Body of pancreas (tissue), 4 donors: ENCODE measurements around the gene AFF2. TPM values are rescaled to one million over a fixed set of nuclear protein-coding genes. Genes with fewer than 3 reads are reported as not detected.

Experiments
- ATAC-seq: fragments of 150-250 bp; one replicate; pipeline ENCODE4 v1.9.1; 2016
- DNase-seq, 4 donors: peaks; one replicate each; pipeline ENCODE4 v3.0.0-alpha.2; 2019
- H3K27ac ChIP-seq, 4 donors: fragments of 200-600 bp; sonication (generic); 1 replicate in 3 of 4; 2 replicates in 1 of 4; pipeline versions ENCODE4 v1.5.1 to v1.6.1; 2016 to 2019; ENCODE audit warnings: mild to moderate bottlenecking in 1 of 4, mixed read lengths in 1 of 4, moderate library complexity in 1 of 4
- H3K27me3 ChIP-seq, 2 donors: fragments of 200-600 bp; sonication (generic); one replicate each; pipeline ENCODE4 v1.6.0; 2016; ENCODE audit warnings: mild to moderate bottlenecking in 1 of 2
- H3K36me3 ChIP-seq, 2 donors: fragments of 200-600 bp; sonication (generic); replicated peaks in 1 of 2; 2 replicates each; pipeline ENCODE4 v1.5.1; 2016; ENCODE audit warnings: low read depth in 2 of 2; ENCODE audit not compliant: insufficient read depth in 1 of 2
- H3K4me1 ChIP-seq: fragments of 200-600 bp; sonication (generic); one replicate; pipeline ENCODE4 v1.6.0; 2016
- H3K4me3 ChIP-seq, 2 donors: fragments of 200-600 bp; sonication (generic); 1 replicate in 1 of 2; 2 replicates in 1 of 2; pipeline ENCODE4 v1.5.1; 2016 to 2019
- H3K9me3 ChIP-seq, 3 donors: fragments of 200-600 bp; sonication (generic); 1 replicate in 2 of 3; 2 replicates in 1 of 3; pipeline ENCODE4 v1.5.1; 2016
- CTCF ChIP-seq, 7 experiments: fragments of 450-650 bp in 4 of 7; fragments of 200-600 bp in 3 of 7; sonication (generic) in 3 of 7; IDR thresholded peaks; one replicate each; pipeline ENCODE4 v1.5.1; 2016 to 2019; ENCODE audit warnings: antibody characterized with exemption in 7 of 7
- POLR2A ChIP-seq, 3 donors: fragments of 450-650 bp; IDR thresholded peaks; one replicate each; pipeline ENCODE4 v1.6.1; 2016; ENCODE audit warnings: antibody characterized with exemption in 3 of 3, mild to moderate bottlenecking in 2 of 3
- WGBS, 2 donors: methylation state at CpG; one replicate each; pipeline ENCODE4 v1.1.5; 2017; 5-methylcytosine and 5-hydroxymethylcytosine counted together
- intact Hi-C: fragments of 100-400 bp; cut with DNase I; formaldehyde crosslinking; loops from one replicate; pipeline ENCODE4 v1.15.1; 2023
- total RNA-seq, 2 donors: library from RNA; depleted of rRNA; stranded (reverse); fragments of >200 nt; gene quantifications; one replicate each; pipeline ENCODE4 v1.1.0, GENCODE V29; 2016

Gene AFF2
- total RNA-seq, 2 donors from 2014 or later, result 0.99 to 2.1 TPM

GRCh38 chrX:148593146-148593545, 92.7 kb downstream of the AFF2 start:
- no peaks in the 10 kb centered on the region for H3K36me3 ChIP-seq
- no peak for ATAC-seq
- H3K4me3 ChIP-seq, result no peak overlapping the region
- TF ChIP-seq POLR2A (IDR thresholded peaks at IDR 0.05), result no peak
- TF ChIP-seq CTCF (IDR thresholded peaks at IDR 0.05), result no peak
- H3K9me3 ChIP-seq, result no peaks in the 10 kb centered on the region
- no peaks in the 10 kb centered on the region for H3K27me3 ChIP-seq
- H3K27ac ChIP-seq, result no peak overlapping the region
- no peak for DNase-seq
- 24 to 45% methylated on average over 2 of the region's 2 CpGs for WGBS, 2 donors
- intact Hi-C loops, result no loop called here
- no peaks in the 10 kb centered on the region for H3K4me1 ChIP-seq

GRCh38 chrX:148593987-148594386, 93.6 kb downstream of the AFF2 start:
- WGBS, 2 donors, result 48 to 54% methylated on average over 4 of the region's 4 CpGs
- H3K4me3 ChIP-seq, result no peak overlapping the region

GRCh38 chrX:148599404-148599803, 99.0 kb downstream of the AFF2 start:
- H3K4me1 ChIP-seq, result no peaks in the 10 kb centered on the region
- TF ChIP-seq POLR2A (IDR thresholded peaks at IDR 0.05), result no peak
- TF ChIP-seq CTCF (IDR thresholded peaks at IDR 0.05), result no peak
- no peaks in the 10 kb centered on the region for H3K36me3 ChIP-seq
- intact Hi-C loops, result no loop called here
- 43 to 47% methylated on average over 4 of the region's 4 CpGs for whole genome bisulfite sequencing, 2 donors
- no peaks in the 10 kb centered on the region for H3K27me3 ChIP-seq
- no peak overlapping the region for H3K27ac ChIP-seq
- ATAC-seq, result no peak
- DNase-seq, result no peak
- H3K4me3 ChIP-seq, result no peak overlapping the region
- no peaks in the 10 kb centered on the region for H3K9me3 ChIP-seq

More at GRCh38 chrX:148593987-148594386, 93.6 kb downstream of the AFF2 start:
- Histone ChIP-seq H3K9me3 (no peaks in the 10 kb centered on the region), H3K27me3 (no peaks in the 10 kb centered on the region), H3K27ac (no peak overlapping the region), H3K36me3 (no peaks in the 10 kb centered on the region), H3K4me1 (no peaks in the 10 kb centered on the region)
- intact Hi-C loops, result no loop called here
- ATAC-seq, result no peak
- DNase-seq, result no peak
- TF ChIP-seq POLR2A (IDR thresholded peaks at IDR 0.05), result no peak
- no peak for TF ChIP-seq CTCF (IDR thresholded peaks at IDR 0.05)

- H3K4me3 ChIP-seq, result no peak overlapping the region
- 42 to 54% methylated on average over 6 of the region's 6 CpGs for WGBS, 2 donors
- DNase-seq (no peak), ATAC-seq (no peak)
- intact Hi-C loops, result no loop called here
- TF ChIP-seq CTCF (IDR thresholded peaks at IDR 0.05), result no peak
- no peak for TF ChIP-seq POLR2A (IDR thresholded peaks at IDR 0.05)
- H3K36me3 ChIP-seq, result no peaks in the 10 kb centered on the region
- H3K4me1 ChIP-seq, result no peaks in the 10 kb centered on the region
- H3K27ac ChIP-seq, result no peak overlapping the region
- H3K27me3 ChIP-seq, result no peaks in the 10 kb centered on the region
- no peaks in the 10 kb centered on the region for H3K9me3 ChIP-seq
Measured at GRCh38 chrX:148600131-148600530, 99.7 kb downstream of the AFF2 start.

GRCh38 chrX:148600581-148600980, 100.2 kb downstream of the AFF2 start:
- TF ChIP-seq POLR2A (IDR thresholded peaks at IDR 0.05), result no peak
- TF ChIP-seq CTCF (IDR thresholded peaks at IDR 0.05), result no peak
- intact Hi-C loops, result no loop called here
- H3K9me3 ChIP-seq, result no peaks in the 10 kb centered on the region
- H3K4me3 ChIP-seq, result no peak overlapping the region
- H3K4me1 ChIP-seq, result no peaks in the 10 kb centered on the region
- no peaks in the 10 kb centered on the region for H3K27me3 ChIP-seq
- no peak for ATAC-seq
- H3K36me3 ChIP-seq, result no peaks in the 10 kb centered on the region
- H3K27ac ChIP-seq, result no peak overlapping the region
- no peak for DNase-seq
- WGBS, 2 donors, result 44 to 50% methylated on average over 2 of the region's 2 CpGs
